Transverse colon (tissue), 4 donors: Measurements from ENCODE around the gene STK17A.

Experiments
- EP300 ChIP-seq: sonication (generic); formaldehyde crosslinking; IDR thresholded peaks from one replicate; pipeline ENCODE4 v1.6.1; 2017; ENCODE audit warnings: antibody characterized with exemption, low read depth
- POLR2A ChIP-seq: fragments of 450-650 bp; IDR thresholded peaks from one replicate; pipeline ENCODE4 v1.6.1; 2016; ENCODE audit warnings: antibody characterized with exemption, mild to moderate bottlenecking, moderate library complexity
- POLR2AphosphoS5 ChIP-seq, 3 donors: sonication (generic); formaldehyde crosslinking; IDR thresholded peaks; one replicate each; pipeline ENCODE4 v1.6.1; 2016; ENCODE audit warnings: antibody characterized with exemption in 3 of 3
- TF ChIP-seq, protein P1 (sequence below), 5 experiments: fragments of 200-600 bp in 3 of 5; fragments of 450-650 bp in 2 of 5; sonication (generic) in 3 of 5; IDR thresholded peaks; 1 replicate in 2 of 5; 2 replicates in 3 of 5; pipeline ENCODE4 v1.5.1; 2016 to 2017; ENCODE audit warnings: antibody characterized with exemption in 5 of 5, inconsistent platforms in 3 of 5, mild to moderate bottlenecking in 2 of 5, moderate library complexity in 1 of 5

DNA sequence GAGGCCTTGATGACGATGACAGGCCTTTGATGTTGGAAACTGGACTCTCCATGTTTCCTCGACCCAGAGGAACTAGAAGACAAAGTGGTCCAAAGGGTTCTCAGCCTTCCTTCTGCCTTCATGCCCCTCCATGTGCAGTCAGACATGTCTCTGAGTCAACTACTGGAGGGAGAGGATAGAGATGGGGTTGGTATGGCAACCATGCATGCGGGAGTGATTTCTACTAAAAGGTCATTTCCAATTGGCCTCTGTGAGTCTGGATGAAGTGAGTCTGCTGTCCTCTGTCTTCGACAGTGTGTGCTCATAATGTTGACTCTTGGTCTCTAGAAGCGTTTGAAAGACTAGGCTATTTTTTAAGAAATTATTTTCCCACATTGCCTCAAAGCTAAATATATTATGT lies 29.2 kb downstream of the STK17A start:
- TF ChIP-seq, protein P1, sequence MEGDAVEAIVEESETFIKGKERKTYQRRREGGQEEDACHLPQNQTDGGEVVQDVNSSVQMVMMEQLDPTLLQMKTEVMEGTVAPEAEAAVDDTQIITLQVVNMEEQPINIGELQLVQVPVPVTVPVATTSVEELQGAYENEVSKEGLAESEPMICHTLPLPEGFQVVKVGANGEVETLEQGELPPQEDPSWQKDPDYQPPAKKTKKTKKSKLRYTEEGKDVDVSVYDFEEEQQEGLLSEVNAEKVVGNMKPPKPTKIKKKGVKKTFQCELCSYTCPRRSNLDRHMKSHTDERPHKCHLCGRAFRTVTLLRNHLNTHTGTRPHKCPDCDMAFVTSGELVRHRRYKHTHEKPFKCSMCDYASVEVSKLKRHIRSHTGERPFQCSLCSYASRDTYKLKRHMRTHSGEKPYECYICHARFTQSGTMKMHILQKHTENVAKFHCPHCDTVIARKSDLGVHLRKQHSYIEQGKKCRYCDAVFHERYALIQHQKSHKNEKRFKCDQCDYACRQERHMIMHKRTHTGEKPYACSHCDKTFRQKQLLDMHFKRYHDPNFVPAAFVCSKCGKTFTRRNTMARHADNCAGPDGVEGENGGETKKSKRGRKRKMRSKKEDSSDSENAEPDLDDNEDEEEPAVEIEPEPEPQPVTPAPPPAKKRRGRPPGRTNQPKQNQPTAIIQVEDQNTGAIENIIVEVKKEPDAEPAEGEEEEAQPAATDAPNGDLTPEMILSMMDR (IDR thresholded peaks at IDR 0.05): no peak
- TF ChIP-seq POLR2A (no peak), EP300 (no peak), POLR2AphosphoS5 (IDR thresholded peaks at IDR 0.05) (no peak)
